Measurements from ENCODE around the gene CHAC1. TPM values are rescaled to one million over a fixed set of nuclear protein-coding genes. Genes with fewer than 3 reads are reported as not detected.

The CHAC1 gene
- total RNA-seq, result 10 to 100 TPM in 2 of 6 experiments, 1 to 10 TPM in 1, under 1 TPM in 3; 0.22 to 11.6 (median 0.97) TPM
- long read RNA-seq, result 0 reads

GRCh38 chr15:40952901-40953712, at the start of gene CHAC1:
CHAC1 (plus strand) TSS chr15:40953471; CDS start chr15:40953584, 113 bp downstream.
- no peaks in the 10 kb centered on the region for H3K9me3 ChIP-seq
- TF ChIP-seq POLR2A (IDR thresholded peaks at IDR 0.05) (peak; percentile 87), CTCF (IDR thresholded peaks at IDR 0.05) (peak in 1 of 4 donors; percentile 8)
- H3K27me3 ChIP-seq, result no peaks in the 10 kb centered on the region
- WGBS (ENCODE audit: insufficient coverage, low coverage, low lambda C conversion rate, missing lambda C conversion rate), result 0% methylated on average over 4 of the region's 72 CpGs
- ATAC-seq (peak; percentile 86 to 91 (median 89)), DNase-seq (peak; percentile 96 to 99 (median 98))
- H3K4me1 ChIP-seq, result peaks cover 0 to 22% (median 7%) of the 10 kb centered on the region in 4 donors
- peak within 1 kb of the TSS in 2 of 3 donors; percentile 80 to 89 for H3K27ac ChIP-seq
- peak within 1 kb of the TSS; percentile 56 to 76 (median 72) for H3K4me3 ChIP-seq
- H3K36me3 ChIP-seq, result no peaks in the 10 kb centered on the region
- intact Hi-C loops (cut with DNase I), result no loop called here

- H3K4me1 ChIP-seq, result peaks cover 0 to 52% (median 20%) of the 10 kb centered on the region in 4 donors
- H3K27me3 ChIP-seq, result no peaks in the 10 kb centered on the region
- WGBS (ENCODE audit: insufficient coverage, low coverage, low lambda C conversion rate, missing lambda C conversion rate), result 32% methylated on average over 6 of the region's 7 CpGs
- ATAC-seq (no peak), DNase-seq (peak in 1 of 3 donors; percentile 72)
- peak overlapping the region in 1 of 3 donors; percentile 95 for H3K27ac ChIP-seq
- H3K4me3 ChIP-seq, result no peak overlapping the region
- no peak for TF ChIP-seq POLR2A (IDR thresholded peaks at IDR 0.05)
- TF ChIP-seq CTCF (IDR thresholded peaks at IDR 0.05), result no peak
- no peaks in the 10 kb centered on the region for H3K9me3 ChIP-seq
- peaks cover 0 to 20% (median 14%) of the 10 kb centered on the region in 4 donors for H3K36me3 ChIP-seq
- intact Hi-C loops (cut with DNase I), result loop anchor here (10.0 kb wide), 3 partner anchors 110 to 280 kb away; no protein-coding TSS in a partner anchor
Measured at GRCh38 chr15:40904552-40905201, 48.6 kb upstream of the CHAC1 start.

- Histone ChIP-seq H3K27me3 (no peaks in the 10 kb centered on the region), H3K27ac (peak overlapping the region; percentile 71 to 98 (median 95)), H3K36me3 (peaks cover 0 to 11% (median 6%) of the 10 kb centered on the region in 4 donors), H3K4me1 (peaks cover 0 to 69% (median 28%) of the 10 kb centered on the region in 4 donors), H3K4me3 (peak overlapping the region; percentile 31 to 38 (median 32)), H3K9me3 (no peaks in the 10 kb centered on the region)
- DNase-seq (peak; percentile 90 to 94 (median 94)), ATAC-seq (peak; percentile 71 to 87 (median 75))
- TF ChIP-seq CTCF (IDR thresholded peaks at IDR 0.05) (peak; percentile 88 to 96 (median 92)), POLR2A (IDR thresholded peaks at IDR 0.05) (peak; percentile 61)
- WGBS (ENCODE audit: insufficient coverage, low coverage, low lambda C conversion rate, missing lambda C conversion rate), result 3% methylated on average over 5 of the region's 36 CpGs
- intact Hi-C loops (cut with DNase I), result loop anchor here (10.0 kb wide), 3 partner anchors 108 to 278 kb away; no protein-coding TSS in a partner anchor
Measured at GRCh38 chr15:40906091-40906990, 46.9 kb upstream of the CHAC1 start.

All from right lobe of liver (tissue), 6 donors.